GM10248 (cell line): Measurements from ENCODE around the gene IGFBP2.

Experiments
- CTCF ChIA-PET: fragments of 300-600 bp; sonication (Branson Sonifier 250); formaldehyde crosslinking; extraction: SDS; loops from one replicate; lab custom pipeline; 2021; ENCODE audit warnings: antibody characterized with exemption; lab: Yijun Ruan, JAX
- POLR2A ChIA-PET: fragments of 350-650 bp; sonication (Branson Sonifier 250); formaldehyde crosslinking; extraction: SDS; loops from one replicate; lab custom pipeline; 2020; ENCODE audit warnings: antibody characterized with exemption; lab: Yijun Ruan, JAX
- DNase-seq: peaks from one replicate; pipeline ENCODE4 v3.0.0; 2012; ENCODE audit errors: extremely low spot score
- TF ChIP-seq, protein P1 (sequence below): IDR thresholded peaks from 2 replicates; pipeline ENCODE4 v1.5.1; 2012; ENCODE audit warnings: mild to moderate bottlenecking, low read depth; ENCODE audit errors: extremely low read depth, missing control alignments, control extremely low read depth

IGFBP2 gene

DNA sequence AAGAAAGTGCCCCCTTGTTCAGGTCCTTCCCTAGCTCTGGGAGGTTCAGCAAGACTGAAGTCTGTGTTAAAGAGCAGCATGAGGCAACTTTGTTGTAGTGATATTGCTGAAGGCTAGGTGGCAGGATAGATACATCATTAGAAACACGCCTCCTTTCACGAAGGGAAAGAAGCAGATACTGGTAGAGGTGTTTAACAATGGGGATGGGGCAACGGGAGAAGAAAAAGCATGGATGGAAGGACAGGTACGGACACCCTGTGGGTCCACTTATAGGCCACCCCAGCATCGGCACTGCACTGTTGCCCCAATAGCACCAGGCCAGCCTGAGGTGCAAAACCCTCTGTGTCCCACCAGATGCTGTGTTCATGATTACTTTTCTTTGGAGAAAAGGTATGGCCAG lies 65.7 kb downstream of the IGFBP2 start:
- CTCF ChIA-PET: interaction anchor here (0.7 to 3.9 kb wide), 24 partner anchors 8 to 1029 kb away, joined by 3 to 22 read pairs (median 3); no protein-coding TSS in a partner anchor
- DNase-seq: peak; percentile 55
- TF ChIP-seq, protein P1, sequence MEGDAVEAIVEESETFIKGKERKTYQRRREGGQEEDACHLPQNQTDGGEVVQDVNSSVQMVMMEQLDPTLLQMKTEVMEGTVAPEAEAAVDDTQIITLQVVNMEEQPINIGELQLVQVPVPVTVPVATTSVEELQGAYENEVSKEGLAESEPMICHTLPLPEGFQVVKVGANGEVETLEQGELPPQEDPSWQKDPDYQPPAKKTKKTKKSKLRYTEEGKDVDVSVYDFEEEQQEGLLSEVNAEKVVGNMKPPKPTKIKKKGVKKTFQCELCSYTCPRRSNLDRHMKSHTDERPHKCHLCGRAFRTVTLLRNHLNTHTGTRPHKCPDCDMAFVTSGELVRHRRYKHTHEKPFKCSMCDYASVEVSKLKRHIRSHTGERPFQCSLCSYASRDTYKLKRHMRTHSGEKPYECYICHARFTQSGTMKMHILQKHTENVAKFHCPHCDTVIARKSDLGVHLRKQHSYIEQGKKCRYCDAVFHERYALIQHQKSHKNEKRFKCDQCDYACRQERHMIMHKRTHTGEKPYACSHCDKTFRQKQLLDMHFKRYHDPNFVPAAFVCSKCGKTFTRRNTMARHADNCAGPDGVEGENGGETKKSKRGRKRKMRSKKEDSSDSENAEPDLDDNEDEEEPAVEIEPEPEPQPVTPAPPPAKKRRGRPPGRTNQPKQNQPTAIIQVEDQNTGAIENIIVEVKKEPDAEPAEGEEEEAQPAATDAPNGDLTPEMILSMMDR: peak; percentile 69
- POLR2A ChIA-PET: no interaction called here

DNA sequence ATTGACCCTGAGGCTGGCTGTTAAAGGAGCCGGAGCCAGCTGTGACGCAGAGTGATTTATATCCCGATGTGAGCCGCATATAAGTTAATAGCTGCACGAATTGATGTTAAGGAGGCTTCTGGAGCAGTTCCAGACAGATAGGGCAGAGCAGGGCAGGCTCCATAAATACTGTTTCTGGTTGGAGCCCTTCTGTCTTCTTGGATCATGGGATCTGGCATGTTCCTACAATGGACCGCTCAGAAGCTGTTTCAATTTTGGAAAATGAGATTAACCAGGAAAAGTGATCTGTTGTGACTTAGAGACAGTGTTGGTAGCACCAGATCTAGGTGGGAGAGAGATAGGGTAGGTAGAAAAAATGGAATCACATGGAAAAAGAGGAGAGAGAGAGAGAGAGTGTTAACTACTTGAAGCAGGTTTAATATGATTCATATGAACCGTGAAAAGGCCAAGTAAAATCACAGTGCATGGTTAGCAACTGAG lies 66.9 kb downstream of the IGFBP2 start:
- TF ChIP-seq, protein P1: no peak
- POLR2A ChIA-PET: no interaction called here
- CTCF ChIA-PET: interaction anchor here (0.8 to 3.9 kb wide), 9 partner anchors 9 to 1012 kb away, joined by 3 to 22 read pairs (median 4); no protein-coding TSS in a partner anchor
- DNase-seq: no peak

DNA sequence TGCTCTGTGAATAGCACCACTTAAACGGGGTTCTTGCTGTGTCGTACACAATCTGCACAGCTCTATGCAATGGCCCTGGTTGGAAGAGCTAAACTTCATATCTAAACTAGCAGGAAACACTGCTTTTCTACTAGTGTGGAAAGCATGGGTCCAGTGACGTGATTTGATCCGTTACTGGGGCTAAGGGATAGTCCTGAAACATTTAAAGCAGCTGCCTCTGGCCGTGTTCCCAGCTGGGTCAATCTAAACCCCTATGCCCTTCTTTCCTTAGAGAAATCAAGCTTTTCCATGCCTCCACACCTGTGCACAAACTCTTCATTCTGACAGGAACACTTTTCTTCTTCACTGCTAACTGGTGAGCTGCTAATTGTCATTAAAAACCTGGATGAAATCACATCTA lies 67.6 kb downstream of the IGFBP2 start:
- TF ChIP-seq, protein P1: no peak
- no peak for DNase-seq
- POLR2A ChIA-PET: no interaction called here

DNA sequence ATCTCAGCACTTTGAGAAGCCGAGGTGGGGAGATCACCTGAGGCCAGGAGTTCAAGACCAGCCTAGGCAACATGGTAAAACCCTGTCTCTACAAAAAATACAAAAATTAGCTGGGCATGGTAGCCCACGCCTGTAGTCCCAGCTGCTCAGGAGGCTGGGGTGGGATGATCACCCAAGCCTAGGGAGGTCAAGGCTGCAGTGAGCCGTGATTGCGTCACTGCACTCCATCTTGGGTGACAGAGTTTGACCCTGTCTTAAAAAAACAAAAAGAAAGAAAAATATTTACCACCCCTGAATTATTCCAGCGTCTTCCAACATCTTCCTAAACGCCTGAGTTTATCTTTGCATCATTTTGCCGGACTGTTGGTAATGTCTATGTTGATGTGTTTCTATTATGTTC lies 68.3 kb downstream of the IGFBP2 start:
- ChIA-PET CTCF (interaction anchor here (0.7 to 3.9 kb wide), 5 partner anchors 19 to 1011 kb away, joined by 3 to 22 read pairs (median 6); no protein-coding TSS in a partner anchor), POLR2A (no interaction called here)
- no peak for DNase-seq
- TF ChIP-seq, protein P1: no peak

More for the DNA sequence above, 67.6 kb downstream of the IGFBP2 start:
- CTCF ChIA-PET: interaction anchor here (0.5 to 3.9 kb wide), 9 partner anchors 8 to 1012 kb away, joined by 3 to 22 read pairs (median 4); no protein-coding TSS in a partner anchor

DNA sequence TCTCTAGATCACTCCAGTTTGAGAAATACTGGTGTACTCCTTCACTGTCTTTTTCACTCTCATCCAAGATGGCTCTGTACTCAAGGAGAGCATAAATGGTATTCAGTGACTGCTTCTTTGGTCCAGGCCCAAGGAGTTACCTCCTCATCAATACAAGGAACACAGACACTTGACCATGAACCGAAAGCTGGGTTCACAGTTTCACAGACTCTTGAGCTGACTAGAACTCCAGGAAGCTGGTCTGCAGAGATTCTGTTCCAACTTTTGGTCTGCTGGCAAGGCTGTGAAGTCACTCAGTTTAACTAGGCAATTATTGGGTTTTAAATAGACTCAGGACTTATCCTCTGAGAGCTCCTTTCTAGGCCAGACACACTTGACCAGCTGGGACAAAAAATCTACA lies 69.5 kb downstream of the IGFBP2 start:
- ChIA-PET POLR2A (no interaction called here), CTCF (interaction anchor here (1.1 to 2.1 kb wide), 3 partner anchors 10 to 808 kb away, joined by 4 to 6 read pairs (median 5); no protein-coding TSS in a partner anchor)

DNA sequence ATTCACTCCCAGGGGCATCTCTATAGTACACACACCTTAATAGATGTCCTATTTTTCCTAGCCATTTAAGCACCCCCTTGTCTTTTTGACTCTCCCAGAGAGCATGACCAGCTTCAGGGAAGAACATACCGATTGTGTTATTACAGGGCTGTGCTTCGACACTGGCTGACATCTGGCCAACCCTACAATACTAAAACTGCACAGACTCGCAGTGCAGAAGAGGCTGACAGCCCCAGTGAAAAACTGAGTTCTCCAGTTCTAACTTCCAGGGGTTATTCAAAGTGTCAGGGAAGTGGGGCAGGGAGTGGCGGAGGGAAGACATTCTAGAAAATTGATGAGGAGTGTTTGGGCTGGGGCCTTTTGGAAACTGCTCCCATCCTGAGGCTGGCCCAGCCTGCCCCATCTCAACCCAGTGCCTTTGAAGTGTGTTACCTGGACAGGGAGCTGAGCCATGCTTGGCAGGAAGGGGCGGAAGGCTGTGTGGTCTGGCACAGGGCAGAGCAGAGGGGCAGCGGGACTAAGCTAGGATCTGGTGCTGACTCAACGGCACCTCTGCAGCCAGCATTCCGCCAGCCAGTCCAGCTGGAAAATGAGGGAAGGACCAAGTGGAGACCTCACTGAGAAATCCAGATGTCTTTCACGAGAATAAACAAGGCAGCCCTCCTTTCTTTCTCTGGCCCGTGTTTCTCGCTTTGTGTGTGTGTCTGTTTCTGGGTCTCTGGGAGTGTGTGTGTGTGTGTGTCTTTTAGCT lies 77.5 kb downstream of the IGFBP2 start:
- TF ChIP-seq, protein P1: no peak
- POLR2A ChIA-PET: no interaction called here
- no peak for DNase-seq
- CTCF ChIA-PET: interaction anchor here (1.0 to 1.1 kb wide), 2 partner anchors 10 to 12 kb away, joined by 3 to 4 read pairs; no protein-coding TSS in a partner anchor

More for the DNA sequence above, 69.5 kb downstream of the IGFBP2 start:
- no peak for DNase-seq
- TF ChIP-seq, protein P1: no peak
